Ovary (tissue), 9 donors: ENCODE measurements around the gene PLCH2. TPM values are rescaled to one million over a fixed set of nuclear protein-coding genes. Genes with fewer than 3 reads are reported as not detected.

Experiments used
- DNase-seq, 5 donors: peaks; one replicate each; pipeline ENCODE4 v3.0.0-alpha.2; 2019 to 2020
- H3K27ac ChIP-seq, 2 donors: fragments of 200-600 bp; one replicate each; pipeline versions ENCODE4 v1.5.1 to v1.8.0; 2019 to 2022
- H3K27me3 ChIP-seq: fragments of 200-600 bp; one replicate; pipeline ENCODE4 v1.8.0; 2022
- H3K36me3 ChIP-seq: fragments of 200-600 bp; sonication (generic); one replicate; pipeline ENCODE4 v1.5.1; 2019
- H3K4me1 ChIP-seq: one replicate; pipeline ENCODE4 v1.8.1; 2013; ENCODE audit warnings: mild to moderate bottlenecking, moderate library complexity; ENCODE audit not compliant: insufficient read depth
- H3K4me3 ChIP-seq: fragments of 200-600 bp; sonication (generic); one replicate; pipeline ENCODE4 v1.5.1; 2017
- H3K9me3 ChIP-seq, 2 donors: fragments of 200-600 bp in 1 of 2; sonication (generic) in 1 of 2; one replicate each; pipeline versions ENCODE4 v1.5.1 to v1.8.1; 2013 to 2019; ENCODE audit warnings: mild to moderate bottlenecking in 1 of 2, moderate library complexity in 1 of 2
- EP300 ChIP-seq: sonication (generic); formaldehyde crosslinking; IDR thresholded peaks from one replicate; pipeline ENCODE4 v1.6.1; 2017; ENCODE audit warnings: antibody characterized with exemption
- POLR2A ChIP-seq: fragments of 450-650 bp; IDR thresholded peaks from one replicate; pipeline ENCODE4 v1.6.1; 2017; ENCODE audit warnings: antibody characterized with exemption, mild to moderate bottlenecking, moderate library complexity
- WGBS, 3 donors: extraction: QIAGEN DNeasy Blood & Tissue Kit in 1 of 3; methylation state at CpG; one replicate each; pipeline versions ENCODE4 v1.1.5 to v1.1.7; 2013 to 2017; 5-methylcytosine and 5-hydroxymethylcytosine counted together
- intact Hi-C, 4 donors: fragments of 100-400 bp; cut with DNase I; formaldehyde crosslinking; loops; one replicate each; pipeline versions ENCODE4 v1.11.0 to v1.15.1; 2022 to 2023
- polyA plus RNA-seq, 2 donors: library from polyadenylated mRNA; stranded (reverse); fragments of 200-250 nt in 1 of 2; fragments of 350-450 nt in 1 of 2; fragmentation: Illumina TruSeq in 1 of 2; extraction: RNeasy Lipid Tissue Mini Kit (QIAGEN cat#74804) in 1 of 2; gene quantifications; one replicate each; pipeline ENCODE4 v1.2.3, GENCODE V29; 2013 to 2014
- total RNA-seq, 7 donors: library from RNA; depleted of rRNA in 2 of 7; stranded (reverse); fragments of >200 nt in 2 of 7; fragmentation: NEBNext Ultra II Directional in 3 of 7; extraction: Animal tissue kit (Norgen Biotek cat#: 25700) in 3 of 7; gene quantifications; one replicate each; pipeline versions ENCODE4 v1.1.0 to v1.2.4, GENCODE V29; 2016 to 2023
- TF ChIP-seq, protein P1 (sequence below), 3 donors: fragments of 450-650 bp in 2 of 3; fragments of 200-600 bp in 1 of 3; IDR thresholded peaks; one replicate each; pipeline versions ENCODE4 v1.5.1 to v1.8.0; 2016 to 2022; ENCODE audit warnings: antibody characterized with exemption in 3 of 3, mild to moderate bottlenecking in 1 of 3
- donor health status: DM: no; HTN: no; CAD: no; lungs with moderate emphysema.
- donor health status: DM: no; HTN: no; CAD: no.
- donor health status: Bipolar disorder and iron deficiency.
- donor health status: DM: yes; HTN: yes; CAD: no.
- donor health status: DM: no; HTN: no; CAD: no.
- donor health status: DM: yes; HTN: yes; CAD: no.

Gene PLCH2
- total and polyA plus RNA-seq, 9 donors: 0.05 to 0.84 (median 0.34) TPM; not detected in 1

DNA sequence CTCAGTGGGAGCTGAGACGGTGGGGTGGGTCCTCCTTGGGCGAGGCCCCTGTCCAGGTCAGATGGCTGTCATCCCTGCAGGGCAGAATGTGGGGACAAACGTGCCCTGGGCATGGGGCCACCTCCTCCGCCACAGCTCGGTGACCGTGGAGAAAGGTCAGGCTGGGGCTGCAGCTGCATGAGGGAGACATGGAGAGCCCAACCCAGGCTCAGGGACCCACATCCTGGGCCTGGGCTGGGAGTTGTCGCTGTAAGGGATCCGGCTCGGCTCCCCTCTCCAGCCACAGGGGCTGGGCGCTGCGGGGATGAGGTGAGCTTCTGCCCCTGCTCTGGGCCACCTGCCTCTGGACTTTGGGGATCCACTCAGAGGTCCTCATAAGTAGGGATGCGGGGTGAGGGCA, 518 bp upstream of the PLCH2 start:
- Histone ChIP-seq H3K27ac (no peak overlapping the region), H3K4me3 (no peak overlapping the region), H3K36me3 (no peaks in the 10 kb centered on the region), H3K4me1 (no peaks in the 10 kb centered on the region), H3K27me3 (no peaks in the 10 kb centered on the region), H3K9me3 (no peaks in the 10 kb centered on the region)
- DNase-seq: no peak
- intact Hi-C loops: no loop called here
- WGBS, 3 donors: 83 to 90% (median 86%) methylated on average over 12 of the region's 12 CpGs
- TF ChIP-seq EP300 (no peak), POLR2A (no peak)
- TF ChIP-seq, protein P1, sequence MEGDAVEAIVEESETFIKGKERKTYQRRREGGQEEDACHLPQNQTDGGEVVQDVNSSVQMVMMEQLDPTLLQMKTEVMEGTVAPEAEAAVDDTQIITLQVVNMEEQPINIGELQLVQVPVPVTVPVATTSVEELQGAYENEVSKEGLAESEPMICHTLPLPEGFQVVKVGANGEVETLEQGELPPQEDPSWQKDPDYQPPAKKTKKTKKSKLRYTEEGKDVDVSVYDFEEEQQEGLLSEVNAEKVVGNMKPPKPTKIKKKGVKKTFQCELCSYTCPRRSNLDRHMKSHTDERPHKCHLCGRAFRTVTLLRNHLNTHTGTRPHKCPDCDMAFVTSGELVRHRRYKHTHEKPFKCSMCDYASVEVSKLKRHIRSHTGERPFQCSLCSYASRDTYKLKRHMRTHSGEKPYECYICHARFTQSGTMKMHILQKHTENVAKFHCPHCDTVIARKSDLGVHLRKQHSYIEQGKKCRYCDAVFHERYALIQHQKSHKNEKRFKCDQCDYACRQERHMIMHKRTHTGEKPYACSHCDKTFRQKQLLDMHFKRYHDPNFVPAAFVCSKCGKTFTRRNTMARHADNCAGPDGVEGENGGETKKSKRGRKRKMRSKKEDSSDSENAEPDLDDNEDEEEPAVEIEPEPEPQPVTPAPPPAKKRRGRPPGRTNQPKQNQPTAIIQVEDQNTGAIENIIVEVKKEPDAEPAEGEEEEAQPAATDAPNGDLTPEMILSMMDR (IDR thresholded peaks at IDR 0.05): no peak

DNA sequence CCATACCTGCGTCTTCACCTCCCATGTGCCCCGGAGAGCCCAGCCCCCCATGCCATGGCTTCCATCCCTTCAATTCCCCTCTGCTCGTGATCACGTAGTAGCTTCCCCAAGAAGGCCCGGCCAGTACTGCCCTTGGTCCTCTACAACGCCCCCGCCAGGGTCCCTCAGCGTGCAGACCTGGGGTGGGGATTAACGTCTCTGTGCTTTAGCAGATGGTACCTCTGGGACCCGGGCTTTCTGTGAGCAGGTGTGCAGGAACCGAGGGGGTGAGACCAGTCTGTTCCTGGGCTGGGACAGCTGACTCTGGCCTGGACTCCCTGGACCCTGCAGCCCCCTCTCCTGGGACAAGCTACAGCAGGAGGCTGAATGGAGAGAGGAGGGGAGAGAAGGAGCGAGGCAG, 1.2 kb downstream of the PLCH2 start:
- 56 to 59% (median 58%) methylated on average over 11 to 12 of the region's 12 CpGs for WGBS, 3 donors
- intact Hi-C loops: no loop called here
- Histone ChIP-seq H3K27me3 (no peaks in the 10 kb centered on the region), H3K9me3 (no peaks in the 10 kb centered on the region), H3K36me3 (no peaks in the 10 kb centered on the region), H3K27ac (no peak overlapping the region), H3K4me3 (no peak overlapping the region), H3K4me1 (no peaks in the 10 kb centered on the region)
- TF ChIP-seq, protein P1 (IDR thresholded peaks at IDR 0.05): no peak
- no peak for TF ChIP-seq EP300
- no peak for TF ChIP-seq POLR2A
- DNase-seq: no peak

DNA sequence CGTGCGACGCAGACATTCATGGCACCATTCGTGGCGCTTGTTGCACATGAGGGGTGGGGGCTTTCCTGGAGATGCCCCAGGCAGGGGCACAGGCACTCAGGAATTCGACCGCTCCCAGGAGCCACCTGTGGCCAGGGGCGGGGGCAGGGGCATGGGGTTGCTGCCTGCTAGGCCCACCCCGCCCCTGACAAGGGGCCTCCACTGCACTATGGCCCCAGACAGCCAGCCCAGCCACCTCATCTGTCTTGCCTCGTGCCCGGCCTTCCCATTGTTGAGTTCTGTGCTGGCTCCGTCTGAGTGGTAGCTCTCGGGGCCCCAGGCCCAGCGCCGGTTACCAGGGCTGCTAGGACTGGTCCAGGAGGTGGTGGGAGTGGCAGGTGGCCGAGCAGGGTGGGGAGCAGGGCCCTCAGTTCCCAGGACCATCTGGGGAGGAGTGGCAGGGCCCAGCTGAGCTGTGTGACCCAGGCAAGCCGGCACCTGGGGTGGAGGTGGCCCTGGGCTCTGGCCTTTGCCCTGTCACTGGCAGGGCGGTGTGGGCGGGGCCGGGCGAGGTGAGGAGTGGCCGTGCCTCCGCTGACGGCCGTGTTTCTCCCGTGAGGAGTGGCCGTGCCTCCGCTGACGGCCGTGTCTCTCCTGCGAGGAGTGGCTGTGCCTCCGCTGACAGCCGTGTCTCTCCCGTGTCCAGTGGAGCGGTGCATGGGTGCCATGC, 1.9 kb downstream of the PLCH2 start:
- TF ChIP-seq EP300: no peak
- no peak for TF ChIP-seq POLR2A
- TF ChIP-seq, protein P1 (IDR thresholded peaks at IDR 0.05): no peak
- no peaks in the 10 kb centered on the region for H3K36me3 ChIP-seq
- H3K27me3 ChIP-seq: no peaks in the 10 kb centered on the region
- DNase-seq: no peak
- H3K27ac ChIP-seq: no peak overlapping the region
- WGBS, 3 donors: 54 to 64% (median 58%) methylated on average over 30 to 35 of the region's 35 CpGs
- H3K9me3 ChIP-seq: no peaks in the 10 kb centered on the region
- intact Hi-C loops: no loop called here
- H3K4me3 ChIP-seq: no peak overlapping the region
- no peaks in the 10 kb centered on the region for H3K4me1 ChIP-seq

DNA sequence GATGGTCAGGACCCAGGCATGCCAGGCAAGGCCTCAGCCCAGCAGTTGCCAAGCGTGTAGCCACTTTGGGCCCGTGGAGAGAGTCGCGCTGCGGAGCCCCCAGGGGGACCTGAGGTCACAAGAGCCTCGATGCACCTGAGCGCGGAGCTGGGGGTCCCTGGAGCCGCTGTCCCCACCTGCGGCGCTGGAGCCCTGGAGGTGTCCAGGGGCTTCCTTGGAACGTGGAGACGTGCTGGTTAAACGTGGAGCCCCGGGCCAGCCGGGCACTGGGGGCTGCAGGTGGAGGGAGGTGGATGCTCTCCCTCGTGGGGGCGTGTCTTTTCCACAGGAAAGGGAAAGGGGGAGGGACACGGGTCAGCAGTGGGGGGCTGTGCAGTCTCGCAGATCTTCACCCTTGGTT, 3.1 kb downstream of the PLCH2 start:
- intact Hi-C loops: no loop called here
- 70 to 74% (median 72%) methylated on average over 20 of the region's 20 CpGs for WGBS, 3 donors
- Histone ChIP-seq H3K27me3 (no peaks in the 10 kb centered on the region), H3K9me3 (no peaks in the 10 kb centered on the region), H3K36me3 (no peaks in the 10 kb centered on the region), H3K4me3 (no peak overlapping the region), H3K4me1 (no peaks in the 10 kb centered on the region), H3K27ac (no peak overlapping the region)
- no peak for TF ChIP-seq EP300
- TF ChIP-seq, protein P1 (IDR thresholded peaks at IDR 0.05): no peak
- TF ChIP-seq POLR2A: no peak
- no peak for DNase-seq
